HFFc6 (cell line): Measurements from ENCODE around the gene NDUFAF7. TPM values are rescaled to one million over a fixed set of nuclear protein-coding genes. Genes with fewer than 3 reads are reported as not detected.
A peak's percentile ranks its signal among the peaks of the same experiment; 100 is the strongest.
"Not testable (repeated sequence)": the region's sequence is repeated elsewhere in the genome, so short reads cannot be mapped to it uniquely, and the experiment has no call there.

Experiments
- DNase-seq: peaks from one replicate; pipeline ENCODE4 v3.0.0-alpha.2; 2018
- H3K27ac Mint-ChIP-seq: 2 replicates; pipeline ENCODE4 v1.8.0; 2020; ENCODE audit warnings: mild to moderate bottlenecking, mixed read lengths
- H3K27me3 Mint-ChIP-seq: 2 replicates; pipeline ENCODE4 v1.8.0; 2021; ENCODE audit warnings: mild to moderate bottlenecking, moderate library complexity, mixed read lengths; ENCODE audit not compliant: insufficient read depth
- H3K36me3 Mint-ChIP-seq: 2 replicates; pipeline ENCODE4 v1.8.0; 2021; ENCODE audit warnings: low read depth, mixed read lengths
- H3K4me1 Mint-ChIP-seq: 2 replicates; pipeline ENCODE4 v1.8.0; 2020; ENCODE audit warnings: low read depth, mixed read lengths
- H3K4me3 Mint-ChIP-seq: 2 replicates; pipeline ENCODE4 v1.8.0; 2020; ENCODE audit warnings: mild to moderate bottlenecking, moderate library complexity, mixed read lengths
- H3K9me3 Mint-ChIP-seq: 2 replicates; pipeline ENCODE4 v1.8.0; 2020; ENCODE audit warnings: mild to moderate bottlenecking, mixed read lengths
- CTCF ChIP-seq: fragments of 200-600 bp; sonication (generic); IDR thresholded peaks from 2 replicates; pipeline ENCODE4 v1.5.0; 2021; ENCODE audit warnings: antibody characterized with exemption, mild to moderate bottlenecking
- total RNA-seq, 6 experiments: library from RNA; stranded (reverse); fragmentation: NEBNext Ultra II Directional; extraction: Animal tissue kit (Norgen Biotek cat#: 25700); gene quantifications; 2 replicates in 1 of 6; 3 replicates in 5 of 6; pipeline ENCODE4 v1.2.3, GENCODE V29; 2021

NDUFAF7 gene
- total RNA-seq, 6 experiments from 2014 or later = 10.2 to 13.6 (median 12.1) TPM

GRCh38 chr2:37287966-37288365, 56.5 kb downstream of the NDUFAF7 start:
- Mint-ChIP-seq H3K27ac (no peak overlapping the region), H3K27me3 (no peaks in the 10 kb centered on the region; the same call in 1 of the 2 replicates), H3K4me1 (peaks cover 33% of the 10 kb centered on the region), H3K4me3 (no peak overlapping the region), H3K36me3 (peaks cover 6% of the 10 kb centered on the region; the same call in 1 of the 2 replicates), H3K9me3 (no peaks in the 10 kb centered on the region)
- no peak for DNase-seq
- peak; percentile 29; the same call in 1 of the 2 replicates for TF ChIP-seq CTCF

GRCh38 chr2:37291680-37292079, 60.2 kb downstream of the NDUFAF7 start:
- no peak for TF ChIP-seq CTCF
- no peak overlapping the region for H3K27ac Mint-ChIP-seq
- no peak for DNase-seq
- peaks cover 8% of the 10 kb centered on the region; the same call in 1 of the 2 replicates for H3K4me1 Mint-ChIP-seq
- no peak overlapping the region for H3K4me3 Mint-ChIP-seq
- no peaks in the 10 kb centered on the region; the same call in 1 of the 2 replicates for H3K27me3 Mint-ChIP-seq
- peaks cover 5% of the 10 kb centered on the region; the same call in 1 of the 2 replicates for H3K36me3 Mint-ChIP-seq
- no peaks in the 10 kb centered on the region for H3K9me3 Mint-ChIP-seq

- H3K4me1 Mint-ChIP-seq, H3K4me3 Mint-ChIP-seq, H3K27me3 Mint-ChIP-seq, H3K27ac Mint-ChIP-seq, DNase-seq, H3K9me3 Mint-ChIP-seq: not testable (repeated sequence)
- peaks cover 10% of the 10 kb centered on the region for H3K36me3 Mint-ChIP-seq
Observed at GRCh38 chr2:37294858-37295257, 63.4 kb downstream of the NDUFAF7 start.

- TF ChIP-seq CTCF = no peak
- Mint-ChIP-seq H3K36me3 (peaks cover 15% of the 10 kb centered on the region), H3K27me3 (no peaks in the 10 kb centered on the region), H3K4me3 (no peak overlapping the region), H3K27ac (no peak overlapping the region; the same call in 1 of the 2 replicates), H3K4me1 (peaks cover 8% of the 10 kb centered on the region; the same call in 1 of the 2 replicates), H3K9me3 (no peaks in the 10 kb centered on the region)
- no peak for DNase-seq
Observed at GRCh38 chr2:37295469-37296073, 64.1 kb downstream of the NDUFAF7 start.

- H3K27me3 Mint-ChIP-seq = no peaks in the 10 kb centered on the region
- no peak for TF ChIP-seq CTCF
- no peak overlapping the region for H3K27ac Mint-ChIP-seq
- no peak for DNase-seq
- peaks cover 10% of the 10 kb centered on the region for H3K36me3 Mint-ChIP-seq
- no peaks in the 10 kb centered on the region for H3K9me3 Mint-ChIP-seq
- H3K4me1 Mint-ChIP-seq = peaks cover 16% of the 10 kb centered on the region
- no peak overlapping the region for H3K4me3 Mint-ChIP-seq
Observed at GRCh38 chr2:37297632-37298031, 66.2 kb downstream of the NDUFAF7 start.

Other genes with a start within 250 kb of the NDUFAF7 start
- 10 to 100 TPM in 5 of 6 experiments, 1 to 10 TPM in 1; 9.9 to 12.5 (median 12.1) TPM for gene HEATR5B, start 147.3 kb upstream of the NDUFAF7 start, total RNA-seq
- 10 to 100 TPM in 5 of 6 experiments, 1 to 10 TPM in 1; 8.5 to 11.9 (median 10.9) TPM for gene GPATCH11, start 147.1 kb upstream of the NDUFAF7 start, total RNA-seq
- 10 to 100 TPM; 42.7 to 55.2 (median 45.7) TPM for gene EIF2AK2, start 74.7 kb upstream of the NDUFAF7 start, total RNA-seq
- gene SULT6B1, start 43.0 kb upstream of the NDUFAF7 start, total RNA-seq = not detected
- 10 to 100 TPM; 55.2 to 66.6 (median 63.5) TPM for gene CEBPZOS, start 35.2 kb upstream of the NDUFAF7 start, total RNA-seq
- 10 to 100 TPM; 36.9 to 50.2 (median 40.7) TPM for gene CEBPZ, start 62 bp upstream of the NDUFAF7 start, total RNA-seq
- gene PRKD3, start 93.2 kb downstream of the NDUFAF7 start, total RNA-seq = 10 to 100 TPM; 19.9 to 33.7 (median 27.5) TPM
- gene QPCT, start 113.0 kb downstream of the NDUFAF7 start, total RNA-seq = 1 to 10 TPM; 4.4 to 7.2 (median 5.4) TPM